CD4-positive, alpha-beta T cell treated with Interleukin-10 for 1 hour (primary cell): Measurements from ENCODE around the gene PRDM15.

ENCODE experiments used
- DNase-seq: peaks from one replicate; pipeline ENCODE4 v3.0.0-alpha.2; 2020

The PRDM15 gene, protein sequence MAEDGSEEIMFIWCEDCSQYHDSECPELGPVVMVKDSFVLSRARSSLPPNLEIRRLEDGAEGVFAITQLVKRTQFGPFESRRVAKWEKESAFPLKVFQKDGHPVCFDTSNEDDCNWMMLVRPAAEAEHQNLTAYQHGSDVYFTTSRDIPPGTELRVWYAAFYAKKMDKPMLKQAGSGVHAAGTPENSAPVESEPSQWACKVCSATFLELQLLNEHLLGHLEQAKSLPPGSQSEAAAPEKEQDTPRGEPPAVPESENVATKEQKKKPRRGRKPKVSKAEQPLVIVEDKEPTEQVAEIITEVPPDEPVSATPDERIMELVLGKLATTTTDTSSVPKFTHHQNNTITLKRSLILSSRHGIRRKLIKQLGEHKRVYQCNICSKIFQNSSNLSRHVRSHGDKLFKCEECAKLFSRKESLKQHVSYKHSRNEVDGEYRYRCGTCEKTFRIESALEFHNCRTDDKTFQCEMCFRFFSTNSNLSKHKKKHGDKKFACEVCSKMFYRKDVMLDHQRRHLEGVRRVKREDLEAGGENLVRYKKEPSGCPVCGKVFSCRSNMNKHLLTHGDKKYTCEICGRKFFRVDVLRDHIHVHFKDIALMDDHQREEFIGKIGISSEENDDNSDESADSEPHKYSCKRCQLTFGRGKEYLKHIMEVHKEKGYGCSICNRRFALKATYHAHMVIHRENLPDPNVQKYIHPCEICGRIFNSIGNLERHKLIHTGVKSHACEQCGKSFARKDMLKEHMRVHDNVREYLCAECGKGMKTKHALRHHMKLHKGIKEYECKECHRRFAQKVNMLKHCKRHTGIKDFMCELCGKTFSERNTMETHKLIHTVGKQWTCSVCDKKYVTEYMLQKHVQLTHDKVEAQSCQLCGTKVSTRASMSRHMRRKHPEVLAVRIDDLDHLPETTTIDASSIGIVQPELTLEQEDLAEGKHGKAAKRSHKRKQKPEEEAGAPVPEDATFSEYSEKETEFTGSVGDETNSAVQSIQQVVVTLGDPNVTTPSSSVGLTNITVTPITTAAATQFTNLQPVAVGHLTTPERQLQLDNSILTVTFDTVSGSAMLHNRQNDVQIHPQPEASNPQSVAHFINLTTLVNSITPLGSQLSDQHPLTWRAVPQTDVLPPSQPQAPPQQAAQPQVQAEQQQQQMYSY

DNA sequence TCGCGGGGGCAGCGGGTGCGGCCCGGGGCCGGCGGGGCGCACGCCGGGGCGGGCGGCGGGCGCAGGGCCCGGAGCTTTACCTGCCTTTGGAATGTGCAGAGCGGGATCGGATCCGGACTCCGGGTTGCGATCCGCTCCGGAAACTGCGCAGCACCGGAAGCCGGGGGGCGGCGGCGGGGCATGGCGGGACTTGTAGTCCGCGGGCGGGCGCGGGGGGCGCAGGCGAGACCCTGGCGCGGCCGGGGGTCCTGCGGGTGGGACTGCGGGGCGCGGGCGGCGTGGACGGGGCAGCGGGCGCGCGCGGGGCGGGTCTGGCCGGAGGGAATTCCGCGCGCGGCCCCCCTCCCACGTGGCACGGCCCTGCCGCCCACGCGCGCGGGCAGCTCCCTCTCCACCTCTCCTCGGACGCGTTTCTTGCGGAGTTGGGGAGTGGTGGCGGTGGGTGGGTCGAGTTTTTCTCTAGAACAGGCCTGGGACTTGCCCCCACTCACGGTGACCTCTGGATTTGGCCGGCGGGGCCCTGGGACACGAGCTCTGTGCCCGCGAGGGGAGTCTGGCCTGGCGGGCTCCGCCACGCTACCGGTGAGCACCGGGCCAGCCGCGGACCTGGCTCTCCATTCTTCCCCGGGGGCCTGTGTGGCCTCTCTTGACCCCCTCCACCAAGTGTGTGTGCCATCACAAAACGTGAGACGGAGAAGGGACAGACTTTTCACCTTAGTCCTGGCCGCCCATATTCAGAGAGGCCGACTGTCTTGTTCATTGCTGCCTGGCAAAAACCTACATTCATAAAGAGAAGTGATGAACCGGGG, at the start of gene PRDM15:
PRDM15 (minus strand) TSS at position 155 of the 809 bp plus-strand sequence. CDS start 18,981 bp downstream, outside the sequence.
- peak; percentile 81 for DNase-seq

DNA sequence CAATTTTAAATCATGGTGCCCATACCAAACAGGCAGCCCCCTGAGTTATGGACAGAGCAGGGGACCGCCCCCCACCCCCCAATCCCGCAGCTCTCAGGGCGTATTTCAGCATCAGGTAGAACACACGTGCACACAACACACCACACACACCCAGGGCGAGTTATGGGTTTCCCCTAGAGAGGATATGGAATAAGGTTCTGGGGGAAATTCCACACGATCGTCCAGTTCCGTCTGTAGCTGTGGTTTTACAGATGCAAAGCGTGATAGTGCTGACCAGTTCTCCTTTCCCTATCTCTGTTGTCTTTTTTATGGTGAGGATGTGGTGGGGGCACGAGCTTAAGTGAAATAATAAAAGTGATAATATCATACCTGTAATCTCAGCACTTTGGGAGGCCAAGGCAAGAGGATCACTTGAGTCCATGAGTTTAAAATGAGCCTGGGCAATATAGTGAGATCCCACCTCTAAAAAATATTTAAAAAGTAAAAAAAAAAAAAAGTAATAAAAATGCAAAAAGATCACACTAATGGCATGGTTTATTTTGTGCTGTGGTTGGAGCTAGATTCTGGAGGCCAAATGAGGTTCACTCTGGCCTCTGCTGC, 49.6 kb upstream of the PRDM15 start:
- DNase-seq = no peak

DNA sequence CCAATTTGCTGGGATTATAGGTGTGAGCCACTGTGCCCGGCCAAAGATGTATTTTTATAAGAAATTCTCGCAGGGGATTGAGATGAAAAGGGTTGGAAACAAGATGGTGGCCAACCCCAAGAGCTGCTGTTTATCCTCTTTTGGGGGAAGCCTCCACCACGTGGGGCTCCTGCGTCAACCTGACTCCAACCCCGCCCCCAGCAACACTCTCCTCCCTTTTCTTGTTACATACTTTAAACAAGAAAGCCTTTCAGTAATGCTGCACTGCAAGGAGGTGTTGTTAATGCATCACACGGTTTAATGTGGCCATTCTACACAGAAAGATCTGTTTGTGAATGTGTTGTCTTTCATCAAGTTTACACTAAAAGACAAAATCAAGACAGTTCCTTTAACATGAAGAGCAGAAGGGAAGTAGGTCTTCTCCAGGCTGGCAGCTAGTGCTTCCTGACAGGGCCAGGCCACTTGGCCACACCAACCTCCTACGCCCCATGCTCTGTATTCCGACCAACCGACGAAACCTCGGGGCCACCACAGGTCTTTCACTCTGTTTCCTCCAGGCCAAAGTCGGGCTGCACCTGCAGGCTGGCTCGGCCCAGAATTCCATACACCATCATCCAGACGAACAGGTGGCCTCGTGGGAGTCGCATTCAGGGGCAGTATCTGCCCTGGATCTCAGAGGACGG, 48.7 kb upstream of the PRDM15 start:
- no peak for DNase-seq

DNA sequence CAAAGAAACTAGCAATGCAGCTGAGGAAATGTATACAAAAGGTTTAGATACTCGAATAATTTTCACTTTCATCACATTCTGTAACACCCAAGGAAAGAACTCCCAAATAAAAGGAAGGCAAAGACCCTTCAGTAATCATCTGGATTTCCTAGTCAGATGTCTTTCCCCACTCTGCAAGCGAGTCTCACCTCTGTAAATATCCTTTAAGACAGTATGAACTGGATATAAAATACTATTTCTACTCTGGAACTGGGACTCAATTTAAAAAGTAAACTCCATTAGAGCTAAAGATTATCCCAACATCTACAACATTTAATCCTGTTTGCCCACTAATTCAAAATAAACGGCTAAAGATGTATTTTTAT, 47.6 kb upstream of the PRDM15 start:
- DNase-seq = no peak

DNA sequence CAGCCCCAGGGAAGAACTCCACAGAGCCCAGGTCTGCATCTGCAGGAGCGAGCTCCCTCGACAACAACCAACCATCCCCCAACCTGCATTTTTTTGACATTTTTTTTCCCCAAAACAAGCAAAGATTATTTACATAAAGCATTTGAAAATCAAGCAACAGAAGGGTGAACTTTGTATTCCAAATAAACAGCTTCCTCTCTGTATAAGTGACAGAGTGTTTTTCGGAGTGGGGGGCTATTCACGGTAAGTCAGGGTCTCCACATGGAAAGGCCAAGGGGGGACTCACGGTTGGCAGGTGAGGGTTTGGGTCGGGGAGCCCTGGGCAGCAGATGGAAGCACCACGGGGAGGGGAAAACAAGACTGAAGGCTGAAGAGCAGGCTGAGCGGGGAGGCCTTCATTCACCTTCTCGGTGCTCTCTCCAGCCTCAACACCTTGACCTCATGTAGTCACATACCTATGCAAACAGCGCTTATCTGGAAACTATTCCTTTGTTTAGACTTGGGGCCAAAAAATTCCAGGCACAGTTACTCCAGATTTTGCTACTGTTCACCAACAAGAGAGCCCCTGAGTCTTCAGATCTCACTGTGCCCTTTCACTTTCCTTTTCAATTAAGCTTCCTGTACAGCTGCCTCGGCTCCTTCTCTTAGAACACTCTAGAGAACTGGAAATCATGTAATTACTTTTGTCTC, 47.1 kb upstream of the PRDM15 start:
- DNase-seq = peak; percentile 67

DNA sequence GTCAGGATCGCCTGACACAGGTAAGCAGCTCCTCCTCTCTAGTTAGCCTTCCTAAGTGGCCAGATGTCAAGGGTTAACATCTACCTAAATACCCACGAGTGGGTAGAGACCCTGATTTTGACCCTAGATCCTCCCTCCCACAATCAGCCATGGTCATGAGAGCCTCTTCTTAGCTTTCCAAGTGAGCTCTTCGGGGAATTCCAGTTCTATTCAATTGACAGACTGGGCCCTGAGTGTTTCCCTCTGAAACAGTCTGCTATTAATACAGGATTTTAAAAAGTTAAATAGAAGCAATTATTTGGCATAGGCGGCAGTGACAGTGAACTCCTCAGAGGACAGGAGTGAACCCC, 46.6 kb upstream of the PRDM15 start:
- DNase-seq = no peak

DNA sequence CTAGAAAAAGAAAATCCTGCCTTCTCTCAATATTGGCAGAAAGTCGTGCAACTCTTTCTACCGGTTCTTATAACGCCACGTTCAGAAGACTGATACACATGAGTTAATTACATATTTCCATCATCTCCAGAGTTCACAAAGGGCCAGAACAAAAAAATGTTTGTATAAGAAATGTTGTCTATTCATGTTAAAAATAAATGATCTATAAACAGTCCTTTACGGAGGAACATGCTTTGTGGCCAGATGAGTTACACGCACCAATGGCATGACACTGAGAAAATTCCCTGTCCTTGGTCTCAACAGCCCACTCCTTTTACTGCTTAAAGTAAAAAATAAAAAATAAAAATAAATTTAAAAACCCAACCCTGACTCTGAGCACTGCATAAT, 45.2 kb upstream of the PRDM15 start:
- DNase-seq = no peak

DNA sequence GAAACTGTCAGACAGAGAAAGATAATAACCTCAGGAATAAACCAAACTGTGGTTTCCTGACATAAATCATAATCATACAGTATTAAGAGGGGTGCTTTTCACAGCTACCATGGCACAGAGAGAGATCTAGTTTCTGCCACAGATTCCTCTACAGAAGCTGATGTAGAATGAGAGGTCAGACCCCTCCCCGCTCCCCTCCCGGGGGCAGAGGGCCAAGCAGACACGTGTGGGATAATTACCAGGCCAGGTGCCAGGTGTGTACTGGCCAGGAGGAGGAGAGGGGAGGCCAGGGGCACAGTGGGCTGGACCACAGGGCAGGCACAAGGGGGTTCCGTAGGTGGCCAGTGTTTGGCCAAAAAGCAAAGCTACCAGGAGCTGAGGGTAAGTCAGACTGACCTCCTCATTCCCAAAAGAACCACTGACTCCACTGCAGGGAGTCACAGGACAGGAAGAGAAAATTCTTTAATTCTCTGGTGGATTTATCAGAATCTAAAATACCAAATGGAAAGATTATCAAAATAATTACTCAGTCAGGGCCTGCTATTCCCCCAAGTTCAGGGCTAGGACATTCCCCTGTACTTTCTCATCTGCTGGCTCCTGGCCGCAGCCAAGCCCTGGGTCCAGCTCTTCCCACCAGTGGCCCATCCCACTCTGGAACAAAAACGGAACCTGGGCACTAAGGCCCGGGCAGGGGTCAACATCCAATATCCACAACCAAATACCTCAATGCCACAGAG, 44.7 kb upstream of the PRDM15 start:
- DNase-seq = no peak

DNA sequence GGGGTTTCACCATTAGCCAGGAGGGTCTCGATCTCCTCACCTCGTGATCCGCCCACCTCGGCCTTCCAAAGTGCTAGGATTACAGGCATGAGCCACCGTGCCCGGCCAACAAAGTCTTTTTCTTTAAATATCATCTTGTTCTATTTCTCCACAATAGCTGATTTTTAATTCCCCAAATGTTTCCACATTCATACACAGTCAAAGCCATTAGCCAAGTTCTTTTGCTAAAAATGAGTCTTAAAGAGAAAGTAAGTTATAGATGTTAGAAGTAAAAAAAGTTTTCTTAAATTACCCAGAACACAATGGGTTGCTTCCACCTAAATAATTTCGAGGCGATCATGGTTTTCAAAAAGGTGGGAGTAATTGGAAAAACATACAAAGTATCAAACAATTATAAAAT, 44.0 kb upstream of the PRDM15 start:
- no peak for DNase-seq

DNA sequence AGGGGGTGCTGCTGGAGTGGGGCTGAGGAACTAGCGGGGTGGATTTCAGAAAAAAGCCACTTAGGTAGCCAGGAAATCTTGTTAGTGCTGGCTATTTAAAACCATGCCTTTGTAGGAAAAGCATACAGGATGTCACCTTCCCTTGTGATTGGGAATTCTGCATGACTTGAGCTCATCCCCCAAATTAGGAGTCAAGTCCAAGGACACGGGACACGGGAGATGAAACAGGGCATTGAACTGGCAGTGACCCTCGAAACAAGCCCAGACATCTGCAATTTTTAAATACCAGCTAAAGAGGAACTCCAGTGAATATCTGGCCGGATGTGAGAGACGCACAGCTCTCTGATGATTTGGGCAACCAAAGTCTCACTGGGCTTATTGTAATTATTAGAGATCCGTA, 41.9 kb upstream of the PRDM15 start:
- no peak for DNase-seq

DNA sequence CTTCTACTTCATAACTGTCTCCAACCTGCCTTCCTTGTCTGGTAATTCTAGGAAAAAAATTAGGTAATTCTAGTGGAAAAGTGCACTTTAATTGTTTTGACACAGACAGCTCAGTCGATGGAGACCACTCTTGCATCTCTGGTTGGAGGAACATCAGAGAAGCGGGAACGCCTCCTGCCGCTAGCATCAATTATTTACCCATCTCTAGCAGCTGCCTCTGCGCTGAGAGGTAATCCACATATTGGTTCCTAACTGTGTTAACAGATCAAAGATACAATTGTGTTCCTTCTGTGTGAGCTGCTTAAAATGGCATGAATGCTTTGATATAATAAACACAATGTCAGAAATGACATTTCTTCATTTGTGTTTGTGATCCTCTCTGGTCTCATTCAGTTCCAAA, 41.3 kb upstream of the PRDM15 start:
- no peak for DNase-seq

DNA sequence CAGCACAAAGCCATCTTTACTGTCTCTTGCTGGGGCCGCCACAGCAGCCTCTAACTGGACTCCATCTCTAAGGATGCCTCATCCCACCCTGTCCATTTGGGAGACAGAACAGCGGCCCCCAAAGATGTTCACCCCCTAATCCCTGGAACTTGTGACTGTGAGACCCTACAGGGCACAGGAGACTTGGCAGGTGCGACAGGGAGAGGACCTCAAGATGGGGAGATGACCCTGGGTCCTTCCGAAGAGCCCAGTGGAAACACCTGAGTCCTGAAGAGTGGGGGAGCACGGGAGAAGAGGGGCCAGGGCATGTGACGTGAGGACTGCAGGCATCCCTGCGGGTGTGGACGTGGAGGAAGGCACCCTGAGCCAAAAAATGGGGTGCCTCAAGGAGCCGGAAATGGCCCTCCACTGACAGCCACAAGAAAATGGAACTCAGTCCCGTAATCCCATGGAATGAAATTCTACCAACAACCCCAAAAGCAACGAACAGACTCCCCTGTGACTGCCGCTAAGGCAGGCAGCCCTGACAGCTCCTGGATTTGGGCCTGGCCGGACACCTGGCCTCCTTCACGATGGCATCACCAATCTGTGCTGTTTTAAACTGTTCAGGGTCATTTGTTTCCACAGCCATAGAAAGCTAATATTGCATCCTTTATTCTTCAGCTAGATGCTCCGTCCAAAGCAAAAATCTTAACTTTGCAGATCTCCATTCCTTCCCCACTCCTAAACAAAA, 40.7 kb upstream of the PRDM15 start:
- no peak for DNase-seq

DNA sequence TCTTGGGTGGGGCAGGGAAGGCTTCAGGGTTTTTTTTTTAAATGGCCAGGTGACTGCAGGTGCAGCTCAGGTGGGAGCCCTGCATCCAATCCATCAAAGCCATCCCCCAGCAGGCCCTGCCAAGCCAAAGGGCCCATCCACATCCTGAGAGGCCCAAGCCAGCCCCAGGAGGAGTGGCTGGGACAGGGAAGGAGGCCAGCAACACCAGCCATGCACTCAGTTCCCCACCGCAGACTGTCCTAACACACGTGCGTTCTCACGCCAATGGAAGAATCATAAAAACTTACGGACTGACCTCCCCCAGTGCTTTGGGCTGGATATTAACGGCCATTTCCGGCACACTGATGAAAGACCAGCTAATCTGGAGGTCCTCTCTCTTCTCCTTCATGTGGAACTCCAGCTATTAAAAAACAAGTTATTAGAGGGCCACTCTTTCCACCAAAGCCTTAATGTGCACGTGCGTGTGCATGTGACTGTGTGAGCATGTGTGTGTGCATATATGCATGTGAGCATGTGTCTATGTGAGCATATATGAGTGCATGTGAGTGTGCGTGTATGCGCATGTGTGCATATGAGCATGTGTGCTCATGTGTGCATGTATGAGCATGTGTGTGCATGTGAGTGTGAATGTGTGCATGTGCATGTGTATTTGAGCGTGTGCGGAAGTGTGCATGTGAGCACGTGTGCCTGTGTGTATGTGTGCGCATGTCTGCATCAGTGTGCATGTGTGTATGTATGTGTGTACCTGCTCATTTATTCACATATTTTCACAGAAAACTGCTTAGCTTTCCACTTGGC, 39.6 kb upstream of the PRDM15 start:
- DNase-seq = no peak

DNA sequence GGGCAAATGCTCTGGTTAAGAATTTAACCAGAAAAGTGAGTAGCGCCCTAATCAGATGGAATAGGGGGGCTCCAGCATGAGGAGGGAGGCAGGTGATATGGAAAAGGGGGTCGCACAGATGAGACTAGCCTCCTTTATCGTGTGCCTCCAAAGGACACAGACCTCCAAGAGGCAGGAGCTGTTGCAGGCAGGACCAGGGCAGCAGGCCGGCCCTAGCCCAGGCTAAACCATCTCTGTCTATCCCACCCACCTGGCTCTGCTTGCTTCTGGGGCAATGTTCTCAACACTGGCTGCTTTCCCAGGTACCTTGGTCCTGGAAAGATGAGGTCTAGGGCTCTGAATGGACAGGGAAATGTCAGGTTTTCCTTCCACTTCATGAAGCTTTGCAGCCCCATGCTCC, 38.4 kb upstream of the PRDM15 start:
- no peak for DNase-seq

DNA sequence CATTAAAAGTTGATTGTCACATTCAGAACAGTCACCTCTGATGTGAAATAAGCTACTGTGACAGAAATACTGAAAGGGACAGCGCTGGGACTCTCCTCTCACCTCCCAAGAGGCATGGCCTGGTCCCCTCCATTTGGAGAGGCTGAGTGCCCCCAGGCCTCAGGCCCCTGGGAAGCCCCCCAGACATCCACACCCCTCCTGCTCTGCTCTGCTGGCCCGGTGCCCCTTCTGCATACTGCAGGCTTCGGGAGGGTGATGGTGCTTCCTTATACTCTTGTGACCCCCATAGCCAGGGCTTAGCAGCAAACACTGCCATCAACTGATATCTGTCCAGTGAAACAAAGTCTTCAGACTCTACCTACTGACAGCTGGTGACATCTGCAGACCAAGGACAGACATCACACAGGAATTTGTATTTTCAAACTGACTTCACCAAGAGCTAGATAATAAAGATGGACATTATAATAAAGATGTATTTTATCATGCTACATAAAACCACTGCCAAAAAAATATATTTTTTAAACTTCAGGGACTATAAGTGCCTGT, 37.8 kb upstream of the PRDM15 start:
- DNase-seq = no peak

DNA sequence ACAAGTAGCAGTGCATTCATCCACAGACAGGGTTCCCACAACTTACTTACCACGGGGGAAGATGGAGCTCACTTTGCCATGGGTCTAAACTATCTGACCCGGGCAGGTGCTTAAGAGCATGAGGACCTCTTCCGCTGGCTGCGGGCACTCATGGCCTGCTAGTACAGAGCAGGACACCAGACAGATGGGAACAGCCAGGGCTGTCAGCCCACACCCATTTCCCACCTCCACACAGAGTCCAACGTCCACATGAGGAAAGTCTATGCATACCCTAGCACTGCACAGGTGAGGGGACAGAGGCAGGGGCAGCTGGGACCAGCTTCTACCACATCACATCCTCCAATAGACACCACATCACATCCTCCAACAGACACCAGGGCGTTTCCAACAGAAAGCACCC, 35.8 kb upstream of the PRDM15 start:
- DNase-seq = no peak

DNA sequence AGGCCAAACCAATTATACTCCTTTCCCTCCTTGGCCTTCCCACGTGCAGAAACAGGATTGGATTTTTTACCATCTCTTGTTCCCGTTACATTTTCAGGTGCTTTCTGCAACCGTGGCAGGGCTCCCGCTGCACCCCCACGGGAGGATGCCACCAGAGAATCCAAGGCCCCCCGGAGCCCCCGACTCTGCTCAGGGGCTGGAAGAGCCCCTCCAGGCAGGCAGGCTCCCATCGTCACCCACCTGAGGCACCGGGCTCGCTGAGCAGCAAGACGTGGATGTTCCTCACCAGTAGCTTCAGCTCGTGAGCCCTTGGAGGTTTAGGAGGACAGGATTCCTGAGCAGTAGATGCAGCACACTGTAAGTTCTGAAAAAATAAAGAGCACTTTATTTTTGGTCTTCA, 35.2 kb upstream of the PRDM15 start:
- DNase-seq = no peak

DNA sequence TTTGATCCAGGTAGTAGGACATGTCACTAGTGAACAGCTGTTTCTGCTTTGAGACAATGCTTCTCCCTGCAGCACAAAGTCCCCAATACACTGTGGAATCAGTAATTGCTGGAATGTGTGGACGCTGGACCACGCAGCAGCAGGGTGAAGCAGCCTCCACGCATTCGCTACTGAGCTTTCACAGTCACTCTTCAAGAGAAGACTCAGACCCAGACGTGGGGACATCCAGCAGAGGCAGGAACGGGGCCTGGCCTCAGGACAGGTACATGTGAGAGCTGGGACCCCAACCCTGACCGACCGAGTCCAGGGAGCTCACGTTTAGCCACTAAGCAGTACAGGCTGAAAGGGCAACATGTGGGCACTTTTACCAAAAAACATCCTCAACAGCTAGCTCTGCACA, 34.1 kb upstream of the PRDM15 start:
- DNase-seq = no peak

DNA sequence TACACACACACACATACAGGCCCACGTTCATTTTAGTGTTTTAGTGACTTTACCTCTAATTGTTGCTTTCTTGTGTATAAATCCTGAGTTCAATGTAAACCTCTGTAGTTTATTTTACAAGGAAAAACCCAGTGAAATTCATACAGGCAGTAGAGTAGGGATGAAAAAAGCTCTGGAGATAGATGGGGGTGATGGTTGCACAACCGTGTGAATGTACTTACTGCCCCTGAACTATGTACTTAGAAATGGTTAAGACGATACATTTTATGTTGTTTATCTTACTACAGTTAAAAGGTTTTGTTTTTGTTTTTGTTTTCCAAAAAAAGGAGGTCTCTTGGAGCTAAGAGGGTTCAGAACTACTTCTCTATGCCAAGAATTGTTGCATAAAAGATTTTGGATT, 29.7 kb upstream of the PRDM15 start:
- DNase-seq = no peak
